Measurements from ENCODE around the gene C12orf43.

C12orf43 gene

DNA sequence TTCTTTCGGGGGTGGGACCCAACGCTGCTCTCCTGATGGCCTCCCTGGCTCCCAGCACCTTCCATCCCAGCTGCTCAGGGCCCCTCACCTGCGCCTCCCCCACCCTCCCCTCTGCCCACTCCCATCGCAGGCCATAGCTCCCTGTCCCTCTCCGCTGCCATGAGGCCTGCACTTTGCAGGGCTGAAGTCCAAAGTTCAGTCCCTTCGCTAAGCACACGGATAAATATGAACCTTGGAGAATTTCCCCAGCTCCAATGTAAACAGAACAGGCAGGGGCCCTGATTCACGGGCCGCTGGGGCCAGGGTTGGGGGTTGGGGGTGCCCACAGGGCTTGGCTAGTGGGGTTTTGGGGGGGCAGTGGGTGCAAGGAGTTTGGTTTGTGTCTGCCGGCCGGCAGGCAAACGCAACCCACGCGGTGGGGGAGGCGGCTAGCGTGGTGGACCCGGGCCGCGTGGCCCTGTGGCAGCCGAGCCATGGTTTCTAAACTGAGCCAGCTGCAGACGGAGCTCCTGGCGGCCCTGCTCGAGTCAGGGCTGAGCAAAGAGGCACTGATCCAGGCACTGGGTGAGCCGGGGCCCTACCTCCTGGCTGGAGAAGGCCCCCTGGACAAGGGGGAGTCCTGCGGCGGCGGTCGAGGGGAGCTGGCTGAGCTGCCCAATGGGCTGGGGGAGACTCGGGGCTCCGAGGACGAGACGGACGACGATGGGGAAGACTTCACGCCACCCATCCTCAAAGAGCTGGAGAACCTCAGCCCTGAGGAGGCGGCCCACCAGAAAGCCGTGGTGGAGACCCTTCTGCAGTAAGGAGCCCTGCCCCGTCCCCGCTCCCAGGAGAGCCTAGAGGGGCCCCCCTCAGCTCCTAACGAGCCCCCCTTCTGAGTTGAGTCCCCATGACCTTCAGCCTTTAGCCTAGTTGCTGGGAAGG, 37.7 kb downstream of the C12orf43 start, which contains the start of gene HNF1A:
HNF1A (plus strand) TSS at position 248 of the 924 bp plus-strand sequence; CDS start at position 474, 226 bp downstream.
- DNase-seq (ENCODE audit: low read depth in 2 of 2), result no peak

DNA sequence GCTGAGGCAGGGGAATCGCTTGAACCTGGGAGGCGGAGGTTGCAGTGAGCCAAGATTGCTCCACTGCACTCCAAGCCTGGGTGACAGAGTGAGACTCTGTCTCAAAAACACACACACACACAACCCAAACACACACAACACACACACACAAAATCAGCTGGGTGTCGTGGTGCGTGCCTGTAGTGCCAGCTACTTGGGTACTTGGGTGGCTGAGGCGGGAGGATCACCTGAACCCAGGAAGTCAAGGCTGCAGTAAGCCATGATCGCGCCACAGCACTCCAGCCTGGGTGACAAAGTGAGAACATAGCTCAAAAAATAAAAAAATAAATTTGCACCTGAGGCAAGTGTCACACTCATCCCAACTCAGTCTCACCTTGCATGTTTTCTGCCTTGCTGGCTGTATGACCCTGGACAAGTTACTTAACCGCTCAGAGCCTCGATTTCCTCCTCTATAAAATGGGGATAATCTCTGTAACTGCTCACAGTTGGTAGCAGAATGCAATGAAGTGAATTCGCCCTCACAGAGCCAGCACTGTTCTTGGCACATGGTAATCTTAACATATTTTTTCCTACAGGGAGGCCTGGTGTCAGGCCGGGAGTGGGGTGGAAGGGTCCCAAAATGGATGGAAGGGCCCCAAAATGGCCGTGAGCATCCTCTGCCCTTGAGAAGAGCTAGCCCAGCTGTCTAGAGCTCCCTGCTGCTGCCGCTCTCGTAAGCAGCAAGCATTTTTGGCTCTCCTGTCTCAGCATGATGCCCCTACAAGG, 38.6 kb downstream of the C12orf43 start:
- no peak for DNase-seq (ENCODE audit: low read depth in 2 of 2)

DNA sequence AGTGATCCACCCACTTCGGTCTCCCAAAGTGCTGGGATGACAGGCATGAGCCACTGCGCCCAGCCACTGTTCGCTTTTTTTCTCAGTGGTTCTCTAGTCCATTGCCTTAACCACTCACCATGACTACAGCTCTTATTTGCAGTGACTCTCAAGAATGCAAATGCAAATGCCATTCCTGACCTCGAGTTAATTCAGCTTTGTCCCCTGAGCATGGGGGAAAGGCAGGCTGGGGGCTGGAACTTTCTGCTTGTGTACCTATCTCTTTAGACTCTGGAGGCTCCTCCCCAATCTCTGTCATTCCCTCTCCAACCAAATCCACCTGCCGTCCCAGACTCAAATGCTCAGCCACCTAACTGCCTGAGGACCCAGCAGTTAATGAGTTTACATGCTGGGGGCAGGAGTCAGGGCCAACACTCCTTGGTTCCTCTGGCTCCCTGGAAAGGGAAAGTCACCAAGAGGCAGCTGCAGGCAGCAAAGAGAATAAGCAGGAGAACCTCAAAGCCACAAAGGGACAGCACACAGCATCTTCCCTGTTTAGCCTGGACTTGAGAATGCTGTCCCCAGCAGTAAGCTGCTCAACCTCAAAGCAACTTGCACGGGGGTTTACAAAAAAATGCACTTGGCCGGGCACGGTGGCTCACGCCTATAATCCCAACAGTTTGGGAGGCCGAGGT, 43.3 kb downstream of the C12orf43 start:
- DNase-seq (ENCODE audit: low read depth in 2 of 2), result no peak

DNA sequence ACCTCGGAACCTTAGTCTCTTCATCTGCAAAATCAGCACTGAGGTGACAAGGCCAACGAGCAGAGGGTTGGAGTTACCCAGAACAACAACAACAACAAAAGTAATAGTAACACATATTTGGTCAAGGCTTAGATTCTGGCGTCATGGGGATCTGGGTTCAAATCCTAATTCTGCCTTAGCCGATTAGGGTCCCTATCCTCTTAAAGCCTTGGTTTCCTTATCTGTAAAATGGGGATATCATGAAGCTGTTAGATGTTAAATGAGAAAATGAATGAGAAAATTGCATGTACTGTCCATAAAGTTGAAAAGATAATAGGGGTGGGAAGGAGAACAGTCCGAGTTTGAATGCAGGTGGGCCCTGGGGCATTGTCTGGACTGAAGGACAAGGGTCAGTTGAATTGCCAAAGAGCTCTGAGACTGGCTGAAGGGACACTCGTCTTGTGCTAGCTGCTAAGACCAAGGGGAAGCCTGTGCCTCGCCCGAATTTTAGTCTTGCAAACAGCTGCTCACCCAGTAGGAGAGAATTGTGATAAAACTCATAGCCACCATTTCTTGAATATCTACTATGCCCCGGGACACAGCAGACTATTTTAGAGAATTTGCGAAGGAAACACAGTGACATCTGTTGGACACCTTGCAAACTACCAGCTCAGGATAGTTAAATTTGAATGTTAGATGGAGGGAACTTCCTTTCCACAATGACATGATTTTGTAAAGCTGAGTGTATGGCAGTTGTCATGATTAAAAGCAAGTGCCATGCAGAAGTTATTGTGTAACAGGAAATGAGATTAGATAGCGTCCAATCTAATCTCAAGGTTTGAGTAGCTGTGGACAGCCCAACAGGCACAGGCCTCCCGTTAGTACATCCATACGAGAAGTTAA, 44.7 kb downstream of the C12orf43 start:
- no peak for DNase-seq (ENCODE audit: low read depth in 2 of 2)

DNA sequence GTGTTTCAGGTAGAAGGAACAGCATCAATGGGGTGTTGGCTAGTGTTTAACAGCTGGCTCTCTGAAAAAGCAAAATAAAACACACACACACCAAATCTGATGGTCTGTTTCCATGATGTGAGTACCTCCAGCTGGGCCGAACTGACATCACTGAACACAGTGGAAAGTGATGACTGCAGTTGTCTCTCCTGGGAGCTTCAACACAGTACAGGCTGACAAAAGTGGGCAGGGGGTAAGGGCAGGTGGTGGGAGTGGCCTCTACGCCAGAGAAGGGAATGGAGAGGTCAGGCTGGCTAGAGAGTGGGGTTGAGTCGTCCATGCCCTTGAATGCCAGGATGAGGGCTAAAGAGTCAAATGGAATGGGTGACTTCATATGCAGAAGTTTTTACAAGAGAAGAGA, 46.0 kb downstream of the C12orf43 start:
- no peak for DNase-seq (ENCODE audit: low read depth in 2 of 2)

DNA sequence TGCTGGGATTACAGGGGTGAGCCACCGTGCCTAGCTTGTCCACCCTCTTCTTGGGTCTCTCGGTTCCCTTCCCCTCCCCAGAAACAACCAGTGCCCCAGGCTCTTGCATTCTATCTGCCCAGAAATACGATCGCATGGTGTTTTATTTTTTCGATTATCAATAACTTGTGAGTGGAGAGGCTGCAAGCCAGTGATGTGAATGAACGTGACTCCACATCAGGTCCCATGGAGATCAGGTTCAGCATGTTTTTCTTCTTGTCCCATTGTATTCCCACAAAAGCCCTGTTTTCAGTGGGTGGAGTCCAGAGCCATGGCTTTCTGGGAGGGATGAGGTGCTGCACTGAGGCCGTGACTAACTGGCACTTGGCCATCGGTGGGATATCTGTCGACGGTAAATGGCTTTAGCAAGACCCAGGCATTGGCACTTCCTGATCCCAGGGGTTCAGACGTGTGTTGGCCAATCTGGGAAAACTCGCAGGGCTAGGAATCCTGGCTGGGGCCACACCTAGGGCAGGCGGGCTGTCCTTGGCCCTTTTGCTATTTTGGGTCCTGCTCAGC, 50.7 kb downstream of the C12orf43 start:
- no peak for DNase-seq (ENCODE audit: low read depth in 2 of 2)

DNA sequence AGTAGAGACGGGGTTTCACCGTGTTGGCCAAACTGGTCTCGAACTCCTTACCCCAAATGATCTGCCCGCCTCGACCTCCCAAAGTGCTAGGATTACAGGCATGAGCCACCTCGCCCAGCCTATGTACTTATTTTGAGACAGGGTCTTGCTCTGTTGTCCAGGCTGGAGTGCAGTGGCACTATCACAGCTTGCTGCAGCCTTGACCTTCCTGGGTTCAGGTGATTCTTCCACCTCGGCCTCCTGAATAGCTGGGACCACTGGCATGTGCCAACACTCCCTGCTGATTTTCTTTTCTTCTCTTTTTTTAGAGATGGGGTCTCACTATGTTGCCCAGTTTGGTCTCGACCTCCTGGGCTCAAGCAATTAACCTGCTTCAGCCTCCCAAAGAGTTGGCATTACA, 52.0 kb downstream of the C12orf43 start:
- no peak for DNase-seq (ENCODE audit: low read depth in 2 of 2)

DNA sequence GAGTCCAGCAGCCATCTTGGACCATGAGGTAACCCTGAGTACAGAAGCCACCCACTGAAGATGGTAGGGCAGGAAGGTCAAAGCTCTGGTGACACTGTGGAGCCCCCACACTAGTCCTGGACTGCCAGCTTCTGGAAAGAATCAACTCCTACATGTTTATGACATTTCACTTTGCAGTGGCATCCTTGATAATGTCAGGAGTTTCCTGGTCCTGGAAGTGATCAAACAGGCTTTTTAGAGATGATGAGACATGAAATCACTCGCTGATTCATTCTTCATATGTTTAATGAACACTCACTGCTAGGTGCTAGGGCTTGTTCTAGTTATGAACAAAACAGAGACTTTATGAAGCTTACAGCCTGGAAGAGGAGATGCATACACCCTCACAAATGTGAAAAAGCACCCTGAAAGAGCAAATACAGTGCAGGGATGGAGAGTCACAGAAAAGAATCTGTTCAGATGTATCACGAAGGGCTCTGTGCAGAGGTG, 53.7 kb downstream of the C12orf43 start:
- DNase-seq (ENCODE audit: low read depth in 2 of 2), result no peak

DNA sequence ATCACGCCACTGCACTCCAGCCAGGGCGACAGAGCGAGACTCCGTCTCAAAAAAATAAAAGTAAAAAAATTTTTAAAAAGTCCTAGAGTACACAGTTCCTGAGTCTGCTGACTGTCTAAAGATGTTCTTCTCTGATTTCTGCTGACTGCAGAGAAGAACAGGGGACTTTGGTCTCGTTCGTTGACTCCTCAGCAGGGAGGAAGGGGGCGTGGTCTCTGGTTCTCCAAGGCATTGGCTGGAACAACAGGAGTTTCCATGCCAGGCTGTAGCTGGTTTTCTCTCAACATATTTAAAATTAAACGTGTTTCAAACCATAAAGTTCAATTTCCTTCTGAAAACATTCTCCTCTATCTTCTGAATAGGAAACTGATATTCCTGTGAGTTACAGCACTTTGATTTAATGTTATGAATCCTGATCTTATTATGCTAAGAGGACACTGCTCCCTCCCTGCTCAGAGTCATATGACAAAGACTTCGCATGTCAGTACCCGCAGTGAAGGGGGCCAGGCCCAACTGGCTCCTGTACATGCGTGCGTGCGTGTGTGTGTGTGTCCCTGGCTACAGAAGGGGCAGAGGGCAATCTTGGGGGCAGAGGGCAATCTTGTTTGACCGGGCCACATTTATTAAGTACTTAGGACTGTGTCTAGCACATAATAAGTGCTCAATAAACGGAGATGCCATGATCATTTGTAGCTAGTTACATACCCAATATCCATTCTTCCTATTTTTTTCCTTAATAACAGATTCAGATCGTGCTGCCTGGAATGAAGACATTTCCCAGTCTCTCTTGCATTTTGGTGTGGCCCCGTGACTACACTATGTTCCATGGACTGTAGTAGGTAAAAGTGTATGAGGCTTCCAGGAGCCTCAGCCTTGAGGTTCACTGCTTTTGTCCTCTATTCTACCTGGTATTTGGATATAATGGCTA, 54.4 kb downstream of the C12orf43 start:
- DNase-seq (ENCODE audit: low read depth in 2 of 2), result no peak

DNA sequence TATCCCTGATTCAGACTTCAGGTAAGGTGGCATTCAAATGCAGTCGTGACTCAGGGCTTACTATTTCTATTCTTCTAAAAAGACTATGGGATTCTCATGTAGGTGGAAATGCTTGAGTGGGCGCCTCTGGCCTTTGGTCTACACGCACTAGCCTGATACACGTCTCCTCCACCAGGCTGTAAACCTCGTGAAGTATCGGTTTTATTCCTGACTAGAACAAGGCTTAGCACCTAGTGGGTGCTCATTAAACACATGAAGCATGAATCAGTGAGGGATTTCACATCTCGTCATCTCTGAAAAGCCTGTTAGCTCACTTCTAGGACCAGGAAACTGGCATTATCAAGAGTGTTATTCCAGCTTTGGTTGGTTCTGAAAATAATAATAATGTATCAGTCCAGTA, 55.6 kb downstream of the C12orf43 start:
- DNase-seq (ENCODE audit: low read depth in 2 of 2), result no peak

DNA sequence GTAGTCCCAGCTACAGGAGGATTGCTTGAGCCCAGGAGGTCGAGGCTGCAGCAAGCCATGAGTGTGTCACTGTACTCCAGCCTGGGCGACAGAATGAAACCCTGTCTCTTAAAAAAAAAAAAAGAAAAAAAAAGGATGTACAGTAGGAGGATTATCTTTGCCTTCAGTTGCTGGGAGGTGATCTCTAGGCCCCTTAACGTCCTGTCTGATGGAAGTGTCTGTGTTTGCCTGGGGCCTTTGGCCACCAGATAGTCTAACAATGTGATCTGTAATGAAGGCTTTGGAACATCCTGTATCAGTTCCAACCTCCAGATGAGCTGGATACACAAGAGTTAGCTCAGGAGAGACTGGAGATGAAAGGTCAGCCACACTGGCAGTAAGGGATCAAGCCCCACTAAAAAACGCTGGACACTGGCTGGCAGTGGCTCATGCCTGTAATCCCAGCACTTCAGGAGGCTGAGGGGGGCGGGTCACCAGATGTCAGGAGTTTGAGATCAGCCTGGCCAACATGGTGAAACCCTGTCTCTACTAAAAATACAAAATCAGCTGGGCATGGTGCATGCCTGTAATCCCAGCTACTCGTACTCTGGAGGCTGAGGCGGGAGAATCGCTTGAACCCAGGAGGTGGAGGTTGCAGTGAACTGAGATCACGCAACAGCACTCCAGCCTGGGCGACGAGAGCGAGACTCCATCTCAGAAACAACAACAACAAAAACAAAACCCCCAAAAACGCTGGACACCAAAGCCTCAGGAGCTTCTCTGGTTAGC, 57.0 kb downstream of the C12orf43 start:
- no peak for DNase-seq (ENCODE audit: low read depth in 2 of 2)

DNA sequence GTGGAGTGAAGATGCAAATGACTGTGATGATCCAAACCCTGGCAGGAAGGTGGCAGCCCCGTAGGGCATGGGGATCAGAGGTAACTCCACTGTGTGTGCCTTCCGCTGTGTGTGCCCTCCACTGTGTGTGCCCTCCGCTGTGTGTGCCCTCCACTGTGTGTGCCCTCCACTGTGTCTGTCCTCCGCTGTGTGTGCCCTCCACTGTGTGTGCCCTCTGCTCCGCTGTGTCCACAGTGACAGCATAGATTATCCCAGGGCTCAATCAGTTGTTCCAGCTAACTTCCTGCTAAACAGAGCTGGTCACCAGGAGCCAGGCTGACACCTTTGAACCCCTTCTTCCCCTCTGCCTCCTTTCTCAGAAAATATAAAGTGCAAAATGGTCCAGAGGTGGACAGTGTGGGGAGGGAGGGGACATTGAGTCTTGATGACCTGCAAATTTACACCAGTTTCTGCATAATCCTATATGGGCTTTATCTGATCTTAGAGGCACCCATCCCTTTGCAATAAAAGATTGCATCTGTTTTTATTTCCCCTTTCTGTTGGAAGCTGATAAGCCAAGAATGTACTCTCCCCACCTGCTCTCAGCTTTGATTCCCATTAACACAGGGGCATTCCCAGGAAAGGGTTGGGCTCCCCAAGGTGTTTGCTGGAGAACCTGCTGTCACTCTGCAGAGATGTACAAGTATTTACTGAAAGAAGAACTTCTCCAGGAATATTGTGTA, 59.5 kb downstream of the C12orf43 start:
- no peak for DNase-seq (ENCODE audit: low read depth in 2 of 2)

DNA sequence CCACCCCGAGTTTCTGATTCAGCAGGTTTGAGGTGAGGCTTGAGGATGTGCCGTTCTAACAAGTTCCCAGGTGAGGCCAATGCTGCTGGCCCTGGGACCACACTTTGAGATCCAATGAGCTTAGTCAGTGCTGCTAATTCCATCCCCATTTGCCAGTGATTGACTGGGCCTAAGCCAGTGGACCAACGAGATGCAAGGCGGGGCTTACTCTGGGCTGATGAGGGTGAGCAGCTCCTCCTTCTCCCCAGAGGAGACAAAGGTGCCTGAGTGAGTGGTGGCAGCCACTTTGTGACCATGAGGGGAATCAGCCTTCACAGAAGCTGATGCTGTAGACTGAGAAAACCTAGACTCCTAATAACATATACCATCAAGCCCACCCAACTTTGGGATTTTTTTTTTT, 61.1 kb downstream of the C12orf43 start:
- no peak for DNase-seq (ENCODE audit: low read depth in 2 of 2)

DNA sequence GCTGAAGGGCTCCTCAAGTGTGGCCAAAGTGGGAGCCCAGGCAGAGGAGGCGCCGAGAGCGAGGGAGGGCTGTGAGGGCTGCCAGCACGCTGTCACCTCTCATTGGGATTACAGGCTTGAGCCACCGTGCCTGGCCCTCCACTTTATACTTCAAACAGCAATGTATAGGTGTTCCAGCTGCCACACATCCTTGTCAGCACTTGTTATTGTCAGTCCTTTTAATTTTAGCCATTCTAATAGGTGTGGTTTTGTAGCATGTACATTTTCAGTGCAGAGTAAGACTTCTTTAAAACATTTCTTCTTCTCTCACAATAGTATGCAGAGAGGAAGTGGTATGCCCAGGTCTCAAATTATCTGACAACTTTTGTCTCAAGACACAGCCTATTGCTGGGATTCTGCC, 65.5 kb downstream of the C12orf43 start:
- no peak for DNase-seq (ENCODE audit: low read depth in 2 of 2)

All from activated CD8-positive, alpha-beta memory T cell treated with anti-CD3 and anti-CD28 coated beads for 4 hours (primary cell).